SHP77 (cell line): Measurements from ENCODE around the gene GMDS.

Experiments
- DNase-seq, 2 experiments: peaks; one replicate each; lab custom pipeline; 2025; lab: John Stamatoyannopoulos, UW

GMDS gene

DNA sequence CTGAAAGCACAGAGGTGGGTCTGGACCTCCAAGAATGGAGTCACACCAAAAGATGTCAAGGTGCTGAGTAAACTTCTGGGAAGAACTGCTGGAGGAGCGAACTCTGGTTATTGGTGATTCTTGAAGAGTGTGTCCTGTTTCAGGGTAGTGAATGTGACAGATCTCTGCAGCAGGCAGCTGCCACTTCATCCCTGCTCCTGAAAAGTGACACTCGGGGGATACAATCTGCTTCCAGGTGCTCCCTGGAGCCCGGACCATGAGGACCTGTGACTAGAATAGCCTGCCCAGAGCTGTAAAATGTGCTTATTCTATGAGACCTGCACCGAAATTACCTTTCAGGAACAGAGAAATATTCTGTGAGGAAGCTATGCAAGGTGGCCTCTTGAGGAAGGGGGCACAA, 444.6 kb downstream of the GMDS start:
- no peak for DNase-seq

DNA sequence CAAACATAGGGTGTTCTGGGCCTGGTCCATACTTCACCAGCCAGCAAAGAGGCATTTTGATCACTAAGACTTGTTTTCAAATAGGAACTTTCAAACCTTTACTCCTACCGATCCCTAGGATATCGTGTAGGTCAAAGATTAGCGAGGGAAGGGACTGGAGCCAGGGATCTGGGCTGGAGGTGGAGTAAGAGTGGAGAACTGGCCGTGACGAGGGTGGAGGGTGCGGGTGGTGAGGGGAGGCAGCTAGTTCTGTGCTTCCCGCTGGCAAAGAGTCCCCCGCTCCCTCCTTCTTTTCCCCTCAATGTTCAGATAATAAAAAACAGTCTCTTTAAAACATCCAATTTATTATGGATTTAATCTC, 446.5 kb downstream of the GMDS start:
- no peak for DNase-seq

DNA sequence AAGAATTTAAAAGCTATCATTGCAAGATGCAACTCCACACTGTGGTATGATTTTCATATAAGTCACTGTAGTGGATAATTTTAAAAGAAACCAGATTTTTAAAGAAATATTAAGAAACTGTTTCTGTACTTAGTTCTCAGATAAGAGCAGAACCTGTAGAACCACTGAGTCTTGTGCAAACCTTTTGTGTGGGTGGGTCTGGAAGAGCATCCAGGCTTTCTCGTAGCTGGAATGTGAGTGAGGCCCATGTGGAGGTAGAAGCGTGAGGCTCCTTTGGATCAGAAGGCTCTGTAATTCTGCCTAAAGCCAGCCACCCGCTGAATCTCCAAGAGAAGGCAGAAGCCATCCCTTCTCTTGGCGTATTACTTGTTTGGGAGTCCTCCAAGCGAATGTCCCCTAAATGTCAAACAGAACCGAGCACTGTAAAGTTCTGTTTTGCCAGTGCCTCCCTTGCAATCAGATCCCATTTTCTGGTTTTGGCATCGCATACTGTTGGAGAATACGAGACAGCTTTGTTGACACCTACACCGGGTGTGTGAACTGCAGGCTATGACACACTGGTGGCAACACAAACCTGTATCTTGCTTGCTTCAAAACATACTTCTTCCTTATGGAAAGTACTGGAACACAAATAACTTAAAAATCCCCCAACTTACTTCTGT, 447.0 kb downstream of the GMDS start:
- no peak for DNase-seq

DNA sequence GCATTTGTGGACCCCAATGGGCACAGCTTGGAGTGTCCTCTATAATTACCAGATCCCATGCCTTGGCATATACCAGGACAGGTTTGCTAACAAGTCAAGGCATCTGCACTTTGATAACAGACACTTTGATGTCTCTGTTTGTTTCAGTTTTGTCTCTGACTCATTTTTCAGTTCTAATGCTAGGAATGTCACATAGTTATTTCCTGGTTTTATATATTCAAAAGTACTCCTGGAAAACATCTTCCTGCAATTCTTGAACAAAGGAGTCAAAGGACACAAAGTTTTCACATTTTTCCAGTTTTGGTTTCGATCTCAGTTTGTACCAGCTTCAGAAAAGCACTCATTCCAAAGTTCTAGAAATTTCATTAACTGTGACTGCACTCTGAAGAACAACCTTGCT, 447.6 kb downstream of the GMDS start:
- DNase-seq, result no peak

DNA sequence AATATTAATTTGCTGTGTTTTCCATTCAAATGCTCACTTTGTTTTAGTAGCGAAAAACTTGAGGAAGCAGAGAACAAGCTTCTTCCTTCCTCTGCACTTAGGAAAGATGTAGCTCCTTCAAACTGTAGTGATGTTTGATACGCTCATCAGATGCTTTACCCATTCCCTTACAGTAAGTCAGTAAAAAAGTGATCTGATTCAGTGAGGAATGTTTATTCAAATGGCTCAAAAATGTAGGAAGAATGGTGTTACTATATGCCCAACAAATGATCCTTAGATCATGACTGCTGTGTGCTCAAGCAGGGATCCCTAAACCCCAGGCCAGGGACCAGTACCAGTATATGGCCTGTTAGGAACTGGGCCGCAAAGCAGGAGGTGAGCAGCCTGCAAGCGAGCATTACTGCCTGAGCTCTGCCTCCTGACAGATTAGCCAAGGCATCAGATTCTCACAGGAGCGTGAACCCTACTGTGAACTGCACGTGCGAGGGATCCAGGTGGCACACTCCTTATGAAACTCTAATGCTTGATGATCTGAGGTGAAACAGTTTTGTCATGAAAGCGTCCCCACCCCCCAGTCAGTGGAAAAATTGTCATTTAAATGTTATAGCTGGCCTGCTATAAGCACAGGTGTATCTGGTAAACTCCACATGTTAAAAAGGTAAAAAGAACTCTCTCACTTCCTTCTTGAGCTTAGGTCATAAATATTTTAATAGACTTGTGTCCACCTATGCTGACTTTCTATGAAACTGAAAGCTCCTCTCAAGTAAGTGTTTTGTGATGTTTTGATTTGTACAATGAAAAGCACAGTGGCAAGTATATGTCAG, 448.5 kb downstream of the GMDS start:
- no peak for DNase-seq

DNA sequence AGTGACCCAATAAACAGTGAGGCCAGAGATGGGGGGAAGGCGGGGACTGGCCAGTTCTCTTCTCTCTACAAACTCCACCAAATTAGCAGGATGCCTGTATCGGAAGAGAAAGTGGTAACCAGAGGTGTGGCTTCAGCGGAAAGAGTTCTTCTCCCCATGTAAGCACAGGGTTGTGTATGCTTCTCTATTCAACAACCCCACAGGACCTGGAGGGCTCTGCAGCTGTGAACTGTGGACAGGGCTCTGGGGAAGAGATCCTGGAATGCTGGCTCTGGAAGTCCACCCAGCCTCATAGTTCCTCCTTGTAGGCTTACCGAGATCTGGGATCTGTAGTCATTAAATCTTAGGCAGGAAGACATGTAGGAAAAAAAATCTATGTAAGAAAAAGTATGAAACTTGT, 449.5 kb downstream of the GMDS start:
- no peak for DNase-seq

DNA sequence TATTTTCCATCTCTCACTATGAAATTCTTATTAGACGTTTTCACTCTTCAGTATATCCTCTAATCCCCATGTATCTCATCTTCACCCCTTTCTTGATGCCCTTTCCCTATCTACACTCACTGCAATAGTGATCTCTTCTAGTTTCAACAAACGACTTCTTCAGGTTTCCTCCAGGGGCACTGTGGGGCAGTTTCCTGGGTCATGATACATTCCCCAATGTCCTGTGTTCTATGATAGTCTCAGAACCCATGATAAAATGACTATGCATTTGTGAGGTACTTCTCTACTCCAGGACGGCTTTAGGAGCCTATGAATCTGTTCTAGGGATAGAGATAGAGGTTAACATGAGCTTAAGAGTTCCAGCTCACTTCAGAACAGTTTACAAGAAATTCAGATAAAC, 452.4 kb downstream of the GMDS start:
- peak; percentile 14 to 61 for DNase-seq

DNA sequence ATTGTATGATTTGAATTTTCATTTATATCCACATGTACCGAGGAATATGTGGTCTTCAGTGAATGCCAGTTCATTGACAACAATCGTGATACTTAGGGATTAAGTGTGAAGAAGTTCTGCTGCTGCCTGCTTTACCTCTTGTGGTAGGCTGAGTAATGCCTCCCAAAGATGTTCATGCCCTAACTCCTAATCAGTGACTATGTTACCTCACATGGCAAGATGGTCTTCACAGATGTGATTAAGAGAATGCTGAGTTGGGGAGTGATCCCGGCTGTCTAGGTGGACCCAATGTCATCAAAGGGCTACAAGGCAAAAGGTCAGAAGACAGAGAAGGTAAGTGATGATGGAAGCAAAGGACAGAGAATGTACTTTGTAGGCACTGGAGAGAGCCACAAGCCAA, 454.7 kb downstream of the GMDS start:
- no peak for DNase-seq

DNA sequence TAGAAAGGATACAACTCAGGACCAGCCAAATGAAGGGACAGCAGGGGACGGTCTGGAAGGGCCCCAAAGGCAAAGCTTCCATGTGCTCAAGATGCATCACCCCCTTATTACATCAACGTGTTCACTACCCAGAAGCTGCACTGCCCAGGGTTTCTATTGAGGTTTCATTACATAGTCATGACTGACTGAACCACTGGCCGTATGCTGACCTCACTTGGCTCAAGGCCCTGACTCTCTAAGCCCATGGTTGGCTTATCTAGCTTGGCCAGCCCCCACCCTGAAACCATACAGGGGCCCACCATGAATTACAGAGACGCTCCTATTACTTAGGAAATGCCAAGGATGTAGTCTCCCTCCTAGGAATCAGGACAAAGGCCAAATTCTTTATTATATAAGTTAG, 456.3 kb downstream of the GMDS start:
- DNase-seq, result no peak

DNA sequence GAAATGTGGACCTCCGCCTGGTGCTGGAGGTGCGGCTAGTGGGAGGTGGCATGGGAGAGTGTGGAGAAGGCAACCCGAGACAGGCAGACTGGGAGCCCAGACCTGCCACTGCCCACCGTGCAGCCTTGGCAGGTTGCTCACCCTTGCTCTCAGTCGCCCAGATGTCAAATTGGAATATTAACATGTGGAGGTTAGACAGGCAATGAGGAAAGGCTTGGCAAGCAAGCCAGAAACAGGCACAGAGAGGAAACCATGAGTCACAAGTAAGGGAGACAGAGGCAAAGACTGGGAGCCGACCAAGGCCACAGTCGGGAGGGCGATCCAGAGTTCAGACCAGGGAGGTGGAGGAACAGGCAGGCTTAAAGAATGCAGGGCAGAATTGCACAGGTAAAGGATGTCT, 457.5 kb downstream of the GMDS start:
- DNase-seq, result no peak

DNA sequence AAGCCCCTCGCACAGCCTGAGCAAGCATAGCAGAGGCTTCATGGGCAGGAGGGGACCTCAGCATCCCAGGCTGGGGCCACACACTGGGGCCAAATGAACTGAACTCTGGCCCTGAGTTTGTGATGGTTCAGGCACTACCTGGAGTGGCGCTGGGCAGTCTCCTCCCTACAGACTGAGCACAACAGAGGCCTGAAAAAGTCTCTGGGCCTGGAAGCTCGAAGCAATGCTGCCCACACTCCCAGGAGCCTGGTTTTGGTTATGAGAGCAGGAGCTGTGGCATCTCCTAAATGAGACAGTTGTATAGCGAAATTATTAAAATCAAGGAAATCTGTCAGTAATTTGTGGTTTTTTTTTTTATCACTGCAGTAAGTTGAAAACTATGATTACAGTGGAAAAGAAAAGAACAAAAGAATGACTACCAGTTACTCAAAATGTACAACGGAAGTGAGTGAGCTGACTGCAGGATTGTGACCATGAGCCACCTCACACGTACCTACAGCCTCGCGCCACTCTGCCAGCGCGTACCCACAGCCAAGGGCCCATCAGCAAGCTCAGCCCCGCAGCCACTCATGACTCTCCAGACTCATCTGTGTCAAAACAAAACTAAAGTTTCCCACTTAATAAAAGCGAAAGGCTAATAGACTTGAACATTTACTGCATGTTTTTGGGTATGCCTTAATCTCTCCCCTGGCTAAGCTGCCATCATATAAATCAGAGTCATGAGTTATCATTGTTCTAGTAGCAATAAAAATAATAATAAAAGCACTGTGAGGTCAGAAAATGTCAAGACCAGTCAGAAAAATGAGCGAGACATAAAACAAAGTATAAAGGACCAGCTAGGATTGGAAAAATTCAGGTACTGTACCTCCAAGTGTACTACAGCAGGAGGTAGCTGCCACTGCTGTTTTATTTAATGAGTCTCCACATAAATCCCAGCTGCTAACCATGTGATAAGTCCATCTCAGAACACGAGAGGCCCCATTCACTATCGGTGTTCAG, 458.7 kb downstream of the GMDS start:
- no peak for DNase-seq

DNA sequence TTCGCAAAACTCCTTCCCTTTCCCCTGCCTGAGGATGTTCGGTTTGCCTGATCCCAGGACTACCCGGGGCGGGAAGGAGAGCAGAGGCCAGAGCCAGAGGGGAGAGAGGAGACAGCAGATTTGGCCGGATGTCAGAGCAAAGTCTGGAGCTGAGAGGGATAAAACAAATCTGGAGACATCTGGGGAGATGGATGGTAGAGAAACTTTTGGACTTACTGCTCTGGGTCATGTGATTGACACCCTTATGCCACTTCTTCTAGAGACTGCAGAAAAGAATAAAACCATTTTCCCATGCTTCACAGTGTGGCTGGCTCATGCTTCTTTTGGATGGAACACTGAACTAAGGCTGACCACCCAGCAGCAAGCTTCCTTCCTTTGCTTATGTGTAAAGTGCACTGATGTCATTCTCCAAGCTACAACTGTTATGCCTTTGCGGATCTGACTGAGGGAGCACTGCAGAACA, 461.0 kb downstream of the GMDS start:
- no peak for DNase-seq

DNA sequence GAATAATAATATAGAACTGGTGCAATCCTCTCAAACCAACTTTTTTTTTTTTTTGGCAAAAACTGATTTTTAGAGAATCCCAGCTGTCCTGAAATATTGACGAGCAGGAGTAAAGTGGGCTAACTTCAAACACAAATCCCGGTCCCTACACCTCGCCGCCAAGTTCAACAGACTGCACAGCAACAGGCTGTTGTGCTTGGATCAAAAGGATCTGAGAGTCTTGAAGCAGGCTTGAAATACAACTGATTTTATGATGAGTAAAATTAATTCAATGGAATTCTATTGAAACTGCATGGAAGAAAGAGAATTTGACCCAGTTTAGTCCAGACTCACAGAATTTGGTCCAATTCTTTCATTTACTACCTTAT, 463.6 kb downstream of the GMDS start:
- DNase-seq, result no peak

DNA sequence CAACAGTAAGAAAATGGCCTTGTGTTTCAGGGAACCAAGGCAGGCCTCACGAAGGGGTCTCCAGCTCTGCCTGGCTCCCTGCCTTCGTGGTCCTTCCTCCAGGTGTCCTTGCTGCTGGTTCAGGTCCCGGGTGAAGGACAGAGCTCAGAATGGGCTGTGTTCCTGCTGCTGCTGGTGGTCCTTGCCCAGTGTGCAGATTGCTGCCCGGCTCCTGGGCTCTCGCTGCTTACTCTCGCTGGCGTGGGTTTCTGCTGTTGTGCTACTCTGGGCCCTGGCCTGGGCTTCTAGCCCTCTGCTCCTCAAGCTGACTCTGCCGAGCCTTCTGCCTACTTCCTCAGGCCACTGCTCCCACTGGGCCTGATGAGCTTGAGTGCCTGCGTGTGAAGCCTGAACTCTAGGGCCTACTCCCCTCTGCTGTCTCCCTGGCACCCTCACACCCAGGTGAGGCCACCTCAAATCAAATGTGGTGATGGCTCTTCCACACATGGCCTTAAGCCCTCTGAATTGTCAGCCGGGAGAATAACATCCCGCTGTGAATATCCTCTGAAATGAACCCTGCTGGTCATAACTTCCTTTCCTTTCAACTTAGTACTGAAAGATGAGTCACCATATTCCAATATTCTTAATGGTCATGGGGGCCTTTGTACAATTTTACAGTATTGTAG, 464.1 kb downstream of the GMDS start:
- no peak for DNase-seq

DNA sequence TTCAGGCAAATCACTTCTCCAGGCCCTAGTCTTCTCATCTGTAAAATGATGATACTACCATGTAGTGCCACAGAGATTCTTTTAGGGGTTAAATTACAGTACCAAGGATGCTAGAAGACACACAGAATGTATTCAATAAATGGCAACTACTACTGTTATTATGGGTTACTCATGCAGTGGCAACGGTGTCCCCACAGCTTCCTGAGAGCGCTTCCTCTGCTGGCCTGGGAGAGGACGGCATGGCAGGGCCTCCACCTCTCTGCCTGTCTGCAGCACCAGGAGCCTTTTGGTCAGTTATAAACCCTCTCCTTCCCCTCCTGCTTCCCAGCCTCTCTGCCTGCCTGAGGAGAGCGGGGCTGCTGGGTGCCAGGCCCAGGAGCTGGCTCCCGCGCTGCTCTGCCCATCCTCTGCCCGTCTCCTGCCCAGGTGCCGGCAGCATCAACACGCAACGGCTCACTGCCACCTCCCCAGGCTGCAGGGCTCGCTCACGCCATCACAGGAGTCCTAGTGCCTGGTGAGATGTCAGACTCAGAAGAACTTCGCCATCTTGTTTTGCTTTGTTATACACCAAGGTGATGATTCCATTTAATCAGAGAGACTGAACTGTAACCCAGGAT, 465.0 kb downstream of the GMDS start:
- no peak for DNase-seq

DNA sequence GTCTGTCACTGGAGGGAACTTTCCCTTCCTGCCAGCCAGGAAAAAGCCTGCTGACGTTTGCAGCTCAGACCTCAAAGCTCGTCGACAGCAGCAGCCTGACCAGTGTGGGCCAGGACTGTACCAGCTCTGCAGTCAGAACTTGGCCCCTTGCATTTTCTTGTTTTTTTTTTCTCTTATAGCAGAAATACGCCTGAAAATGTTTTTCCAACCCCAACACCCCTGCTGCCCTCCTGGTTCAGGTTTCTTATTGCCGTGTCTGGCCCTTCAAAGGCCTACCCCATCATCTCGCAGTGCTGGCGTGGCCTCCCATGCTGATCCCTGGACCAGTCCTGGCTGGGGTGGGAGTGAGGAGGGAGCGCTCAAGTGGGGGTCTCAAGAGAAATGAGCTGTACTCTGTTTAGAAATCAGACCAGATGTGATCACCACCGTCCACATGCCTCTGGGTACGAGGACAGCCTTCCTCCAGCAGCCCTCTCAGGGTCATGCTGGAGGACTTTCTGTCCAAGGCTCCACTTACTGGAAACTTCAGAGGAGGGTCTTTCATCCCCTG, 466.6 kb downstream of the GMDS start:
- no peak for DNase-seq

DNA sequence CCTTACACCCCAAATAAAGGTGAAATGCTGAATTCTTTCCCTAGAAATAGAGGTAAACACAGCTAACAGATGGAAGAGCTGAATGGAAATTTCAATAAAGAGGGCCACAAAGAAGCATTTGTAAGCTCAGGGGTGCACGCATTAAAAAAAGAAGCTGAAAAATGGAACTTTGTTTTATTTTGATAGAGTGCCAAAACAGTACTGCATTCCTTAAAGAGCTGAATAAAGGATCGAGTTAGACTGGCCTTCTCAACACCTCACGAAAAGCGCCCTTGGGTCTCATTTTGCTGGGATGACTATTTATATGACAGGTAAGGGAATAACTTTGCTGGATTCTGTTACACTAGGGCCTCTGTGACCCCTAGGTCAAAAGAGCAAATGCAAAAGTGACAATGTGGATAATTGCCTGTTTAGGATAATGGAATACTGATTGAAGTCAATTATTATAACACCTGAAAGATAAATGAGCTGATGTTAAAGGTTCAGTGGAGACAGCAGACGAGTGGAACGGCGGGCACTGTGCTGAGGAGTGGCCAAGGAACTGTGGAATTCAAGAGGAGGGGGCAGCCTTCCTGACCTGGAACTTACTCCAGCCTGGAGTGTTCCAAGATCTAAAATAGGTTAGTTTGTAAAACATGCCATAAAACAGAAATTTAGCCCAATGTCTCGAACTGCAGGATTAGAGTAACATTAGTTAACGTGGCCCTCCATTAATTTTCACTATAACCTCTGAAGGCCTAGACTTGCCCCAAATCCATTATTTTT, 467.3 kb downstream of the GMDS start:
- DNase-seq, result no peak

DNA sequence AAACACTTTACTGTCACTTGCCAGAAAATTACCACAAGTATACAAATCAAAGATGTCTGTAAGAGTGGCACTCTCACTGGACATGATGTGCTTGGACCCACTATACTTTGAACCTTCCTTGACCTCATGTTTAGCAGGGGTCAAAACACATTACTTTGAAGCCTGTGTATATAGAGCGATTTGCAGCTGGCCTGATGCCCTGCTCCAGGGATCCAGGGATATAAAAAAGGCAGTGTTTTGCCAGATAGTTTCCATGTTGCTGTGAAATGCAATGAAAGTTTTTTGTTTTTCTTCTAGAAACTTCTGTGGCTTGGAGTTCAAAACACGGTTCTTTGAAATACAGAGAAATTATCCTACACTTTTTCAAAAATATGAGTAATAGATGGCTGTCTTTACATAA, 470.0 kb downstream of the GMDS start:
- no peak for DNase-seq

DNA sequence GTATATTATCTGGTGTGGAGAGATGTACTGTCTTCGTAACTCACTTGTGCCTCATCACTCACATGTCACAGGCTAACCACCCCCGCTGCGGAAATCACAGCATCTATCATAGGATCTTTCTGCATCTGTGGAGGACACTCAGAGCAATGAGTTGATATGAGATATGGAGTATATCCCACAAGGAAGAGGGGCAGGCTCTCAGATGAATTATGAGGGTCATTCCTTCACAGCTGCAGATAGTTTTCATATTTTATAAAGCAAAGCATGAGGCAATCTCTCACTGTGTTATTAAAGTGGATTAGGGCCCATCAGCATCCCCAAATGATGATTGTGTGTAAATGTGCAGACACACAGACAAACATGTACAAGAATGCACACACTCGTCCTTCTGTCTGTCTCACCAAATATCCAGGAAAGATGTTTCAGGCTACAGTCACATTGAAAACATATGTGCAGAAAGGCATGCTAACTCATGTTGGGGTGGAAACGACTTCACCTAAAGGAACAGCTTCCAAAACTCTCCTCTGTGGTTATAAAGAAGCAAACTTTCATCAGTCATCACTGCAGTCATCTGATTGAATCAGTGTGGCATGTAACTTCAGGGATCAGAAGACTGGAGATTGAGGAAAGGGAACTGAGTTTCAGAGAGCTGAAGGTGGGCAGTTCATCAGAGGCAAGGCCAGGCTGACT, 471.0 kb downstream of the GMDS start:
- DNase-seq, result no peak

DNA sequence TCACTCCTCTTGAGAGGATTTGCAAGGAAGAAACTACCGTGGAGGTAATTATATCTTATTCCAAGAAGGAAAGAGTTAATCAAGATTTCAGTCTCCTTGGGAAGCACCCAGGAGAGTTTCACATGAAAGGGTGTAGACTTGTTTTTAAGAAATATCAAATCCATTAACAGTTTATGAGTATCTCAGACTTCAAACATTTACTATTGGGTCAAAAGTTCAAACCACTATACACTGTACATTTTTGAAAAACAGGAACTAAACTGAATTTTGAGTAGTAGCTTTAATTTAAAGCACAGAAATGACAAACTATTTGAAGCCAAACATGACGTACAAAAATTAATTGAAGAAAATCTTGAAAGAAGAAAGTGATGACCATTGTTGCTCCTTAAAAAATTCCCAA, 471.7 kb downstream of the GMDS start:
- DNase-seq, result no peak
